Endothelial cell of umbilical vein (primary cell): Measurements from ENCODE around the gene TAS2R1. TPM values are rescaled to one million over a fixed set of nuclear protein-coding genes. Genes with fewer than 3 reads are reported as not detected.

Experiments used
- BruUV-seq: library from RNA; stranded (reverse); fragments of 400-500 nt; replicated peaks from 2 replicates; lab custom pipeline; 2021; lab: Mats Ljungman, UMichigan
- CTCF ChIA-PET: fragments of 300-600, 350-600 bp; sonication (Branson Sonifier 250); formaldehyde crosslinking; loops from one replicate; lab custom pipeline; 2021; ENCODE audit warnings: antibody characterized with exemption, inconsistent platforms; lab: Charles Lee
- POLR2A ChIA-PET: fragments of 300-600, 350-600 bp; sonication (Branson Sonifier 250); formaldehyde crosslinking; loops from one replicate; lab custom pipeline; 2021; ENCODE audit warnings: antibody characterized with exemption, inconsistent platforms; lab: Charles Lee
- DNase-seq: peaks from one replicate; pipeline ENCODE4 v3.0.0-alpha.2; 2011; ENCODE audit warnings: low read depth, low spot score
- FAIRE-seq: peaks from 2 replicates; lab custom pipeline; 2011; peaks lifted over from hg19 to GRCh38; lab: Jason Lieb, UNC
- H2AFZ ChIP-seq: 2 replicates; pipeline ENCODE4 v1.6.0; 2012; ENCODE audit warnings: low read depth, low read length, control low read depth, inconsistent platforms
- H3K27ac ChIP-seq: 2 replicates; pipeline ENCODE4 v1.5.1; 2011; ENCODE audit warnings: low read depth, mild to moderate bottlenecking, control low read depth, low read length, moderate library complexity; ENCODE audit not compliant: insufficient read depth
- H3K27me3 ChIP-seq, 2 experiments: 2 replicates each; pipeline versions ENCODE4 v1.6.0 to v1.6.1; 2011; ENCODE audit warnings: low read length in 2 of 2, mixed read lengths in 1 of 2; ENCODE audit not compliant: control insufficient read depth in 2 of 2, insufficient read depth in 2 of 2
- H3K36me3 ChIP-seq, 2 experiments: 2 replicates in 1 of 2; 3 replicates in 1 of 2; pipeline ENCODE4 v1.5.1; 2011; ENCODE audit warnings: low read length in 2 of 2, mild to moderate bottlenecking in 1 of 2, moderate library complexity in 1 of 2; ENCODE audit not compliant: control insufficient read depth in 2 of 2, insufficient read depth in 2 of 2; ENCODE audit errors: extremely low read depth in 1 of 2
- H3K4me1 ChIP-seq: 3 replicates; pipeline ENCODE4 v1.5.1; 2011; ENCODE audit warnings: mild to moderate bottlenecking, low read length; ENCODE audit not compliant: control insufficient read depth, insufficient read depth; ENCODE audit errors: extremely low read depth
- H3K4me2 ChIP-seq: 2 replicates; pipeline ENCODE4 v1.6.1; 2011; ENCODE audit warnings: low read length, control low read depth, mixed read lengths; ENCODE audit not compliant: insufficient read depth
- H3K4me3 ChIP-seq, 3 experiments: fragments of 200-600 bp in 1 of 3; sonication (generic), shearing (Covaris generic) in 1 of 3; replicated peaks in 1 of 3; 2 replicates each; pipeline ENCODE4 v1.5.1; 2011 to 2016; ENCODE audit warnings: control low read depth in 3 of 3, low read length in 3 of 3, mild to moderate bottlenecking in 2 of 3, inconsistent platforms in 1 of 3, low read depth in 1 of 3, moderate library complexity in 1 of 3; ENCODE audit not compliant: insufficient read depth in 1 of 3
- H3K79me2 ChIP-seq: 2 replicates; pipeline ENCODE4 v1.6.0; 2012; ENCODE audit warnings: low read length, inconsistent platforms; ENCODE audit not compliant: control insufficient read depth, insufficient read depth
- H3K9ac ChIP-seq: replicated peaks from 2 replicates; pipeline ENCODE3; 2011; ENCODE audit warnings: low read length, control low read depth; ENCODE audit not compliant: insufficient read depth; ENCODE audit errors: extremely low read depth
- H3K9me1 ChIP-seq: replicated peaks from 3 replicates; pipeline ENCODE4 v1.6.0; 2011; ENCODE audit warnings: mild to moderate bottlenecking, low read length; ENCODE audit not compliant: control insufficient read depth, insufficient read depth; ENCODE audit errors: extremely low read depth
- H3K9me3 ChIP-seq: replicated peaks from 2 replicates; pipeline ENCODE4 v1.5.1; 2012; ENCODE audit warnings: low read length, inconsistent platforms; ENCODE audit not compliant: control insufficient read depth, insufficient read depth
- H4K20me1 ChIP-seq: replicated peaks from 2 replicates; pipeline ENCODE3; 2011; ENCODE audit warnings: mild to moderate bottlenecking, low read length; ENCODE audit not compliant: control insufficient read depth, insufficient read depth; ENCODE audit errors: extremely low read depth
- CTCF ChIP-seq, 2 donors: IDR thresholded peaks; 1 replicate in 1 of 2; 2 replicates in 1 of 2; pipeline ENCODE4 v1.5.1; 2011; ENCODE audit warnings: low read length in 2 of 2, mild to moderate bottlenecking in 2 of 2, moderate library complexity in 2 of 2, control low read depth in 1 of 2, inconsistent platforms in 1 of 2, low read depth in 1 of 2; ENCODE audit not compliant: insufficient read depth in 1 of 2; ENCODE audit errors: extremely low read depth in 1 of 2
- EZH2 ChIP-seq: IDR thresholded peaks from 2 replicates; pipeline ENCODE4 v1.6.1; 2012; ENCODE audit warnings: borderline replicate concordance, low read depth, mild to moderate bottlenecking, moderate library complexity, low read length, inconsistent platforms; ENCODE audit not compliant: severe bottlenecking
- FOS ChIP-seq: IDR thresholded peaks from 2 replicates; pipeline ENCODE4 v1.6.1; 2011; ENCODE audit warnings: mild to moderate bottlenecking, low read length, moderate library complexity, borderline replicate concordance; ENCODE audit not compliant: insufficient read depth
- GATA2 ChIP-seq: IDR thresholded peaks from 2 replicates; pipeline ENCODE4 v1.7.0; 2011; ENCODE audit warnings: low read depth, mild to moderate bottlenecking, moderate library complexity, mixed read lengths, low read length; ENCODE audit not compliant: insufficient read length, insufficient read depth
- JUN ChIP-seq: IDR thresholded peaks from 2 replicates; pipeline ENCODE4 v1.6.1; 2011; ENCODE audit warnings: borderline replicate concordance, low read depth; ENCODE audit not compliant: insufficient read length, insufficient read depth
- MAX ChIP-seq: IDR thresholded peaks from 2 replicates; pipeline ENCODE4 v1.6.1; 2011; ENCODE audit not compliant: insufficient read depth, insufficient read length
- MYC ChIP-seq: IDR thresholded peaks from one replicate; pipeline ENCODE4 v1.6.1; 2011; ENCODE audit warnings: mild to moderate bottlenecking, low read depth, low read length
- POLR2A ChIP-seq: IDR thresholded peaks from 2 replicates; pipeline ENCODE4 v1.6.1; 2012; ENCODE audit warnings: low read depth, mild to moderate bottlenecking, control low read depth, low read length
- POLR2AphosphoS5 ChIP-seq: IDR thresholded peaks from 2 replicates; pipeline ENCODE4 v1.6.1; 2012; ENCODE audit warnings: low read depth, mild to moderate bottlenecking, control low read depth, low read length, moderate library complexity; ENCODE audit not compliant: insufficient read depth
- dilution Hi-C: fragments of 300-500 bp; cut with MboI; formaldehyde crosslinking; loops from one replicate; pipeline ENCODE4 v1.15.0; 2019; ENCODE audit warnings: low sequenced_read_pairs; ENCODE audit not compliant: extremely low pct_ligation_motif_present
- intact Hi-C: fragments of 100-400 bp; cut with micrococcal nuclease; formaldehyde crosslinking; loops from one replicate; pipeline ENCODE4 v1.10.0; 2022
- polyA plus RNA-seq, 4 experiments: library from polyadenylated mRNA; depleted of rRNA in 3 of 4; stranded (reverse) in 3 of 4; unstranded in 1 of 4; fragments of >200 nt; gene quantifications; 2 replicates each; pipeline versions ENCODE4 v1.2.1 to v1.2.3, GENCODE V29; 2011 to 2012; ENCODE audit warnings: missing spikeins in 1 of 4
- total RNA-seq: library from RNA; stranded (reverse); gene quantifications from 2 replicates; pipeline ENCODE4 v1.2.3, GENCODE V29; 2021

Gene TAS2R1
- total and polyA plus RNA-seq, 2 donors (not counting 3 experiments of a cell fraction or from before 2014, with no cell fraction given): not detected

GRCh38 chr5:9653061-9653460 lies 22.9 kb upstream of the TAS2R1 start:
- Histone ChIP-seq H3K36me3 (no peaks in the 10 kb centered on the region), H3K27me3 (no peaks in the 10 kb centered on the region), H3K79me2 (no peaks in the 10 kb centered on the region), H3K9ac (no peak overlapping the region), H2AFZ (no peak overlapping the region), H3K27ac (no peak overlapping the region), H3K4me2 (no peak overlapping the region), H3K4me1 (no peaks in the 10 kb centered on the region), H3K9me3 (peaks cover 2% of the 10 kb centered on the region), H3K4me3 (no peak overlapping the region), H3K9me1 (no peaks in the 10 kb centered on the region), H4K20me1 (no peaks in the 10 kb centered on the region)
- no peak for FAIRE-seq
- CTCF ChIA-PET: no interaction called here
- DNase-seq: no peak
- TF ChIP-seq POLR2A (no peak), EZH2 (no peak), JUN (no peak), MAX (no peak), POLR2AphosphoS5 (no peak), GATA2 (no peak), FOS (no peak), CTCF (IDR thresholded peaks at IDR 0.05; ENCODE audit: extremely low read depth in 1 of 2, insufficient read depth in 1 of 2, low read depth in 1 of 2, low read length in 2 of 2) (no peak), MYC (no peak)
- BruUV-seq: no TSS peak
- dilution Hi-C loops (no loop called here), intact Hi-C loops (no loop called here)
- POLR2A ChIA-PET: no interaction called here
